ENCODE results near the gene SH3GL1.

The SH3GL1 gene

DNA sequence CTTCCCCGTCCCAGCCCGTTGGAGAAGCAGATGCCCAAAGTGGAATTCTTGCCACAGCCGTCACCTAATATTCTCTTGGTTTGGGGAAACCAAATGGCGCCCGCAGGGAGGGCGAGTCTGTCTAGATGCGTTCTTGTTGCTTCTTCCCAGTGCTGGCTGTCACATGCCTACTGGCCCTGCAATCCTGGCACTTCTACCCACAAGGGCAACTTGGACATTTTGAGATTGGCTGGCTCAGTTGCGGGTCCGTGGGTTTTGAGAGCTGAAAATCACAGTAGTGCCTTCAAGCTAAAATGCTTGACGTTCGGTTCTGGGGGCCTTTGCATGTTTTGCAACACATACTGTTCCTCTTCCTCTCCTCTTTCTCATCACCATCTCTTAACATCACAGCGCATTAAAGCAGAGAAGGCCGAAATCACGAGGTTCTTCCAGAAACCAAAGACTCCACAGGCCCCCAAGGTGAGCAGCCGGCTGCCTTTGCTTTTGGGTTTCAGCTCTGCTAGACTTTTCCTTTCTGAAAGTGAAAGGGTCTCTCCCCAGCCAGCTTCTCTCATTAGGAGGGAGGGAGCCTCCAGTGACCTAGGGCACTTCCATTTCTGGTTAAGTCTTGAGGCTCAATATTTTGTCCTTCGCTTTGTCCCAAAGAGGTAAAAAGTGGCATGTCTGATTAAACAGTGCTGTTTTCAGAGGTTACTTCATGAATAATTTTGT lies 23.2 kb upstream of the SH3GL1 start:
- no peak for DNase-seq (ENCODE audit: extremely low read depth, low read depth)
- no peak overlapping the region for H3K4me3 ChIP-seq (replicated peaks; ENCODE audit: low read depth, low read length)
- TF ChIP-seq, protein P1, sequence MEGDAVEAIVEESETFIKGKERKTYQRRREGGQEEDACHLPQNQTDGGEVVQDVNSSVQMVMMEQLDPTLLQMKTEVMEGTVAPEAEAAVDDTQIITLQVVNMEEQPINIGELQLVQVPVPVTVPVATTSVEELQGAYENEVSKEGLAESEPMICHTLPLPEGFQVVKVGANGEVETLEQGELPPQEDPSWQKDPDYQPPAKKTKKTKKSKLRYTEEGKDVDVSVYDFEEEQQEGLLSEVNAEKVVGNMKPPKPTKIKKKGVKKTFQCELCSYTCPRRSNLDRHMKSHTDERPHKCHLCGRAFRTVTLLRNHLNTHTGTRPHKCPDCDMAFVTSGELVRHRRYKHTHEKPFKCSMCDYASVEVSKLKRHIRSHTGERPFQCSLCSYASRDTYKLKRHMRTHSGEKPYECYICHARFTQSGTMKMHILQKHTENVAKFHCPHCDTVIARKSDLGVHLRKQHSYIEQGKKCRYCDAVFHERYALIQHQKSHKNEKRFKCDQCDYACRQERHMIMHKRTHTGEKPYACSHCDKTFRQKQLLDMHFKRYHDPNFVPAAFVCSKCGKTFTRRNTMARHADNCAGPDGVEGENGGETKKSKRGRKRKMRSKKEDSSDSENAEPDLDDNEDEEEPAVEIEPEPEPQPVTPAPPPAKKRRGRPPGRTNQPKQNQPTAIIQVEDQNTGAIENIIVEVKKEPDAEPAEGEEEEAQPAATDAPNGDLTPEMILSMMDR (IDR thresholded peaks at IDR 0.05; ENCODE audit: low read depth, low read length, missing control alignments), result no peak

DNA sequence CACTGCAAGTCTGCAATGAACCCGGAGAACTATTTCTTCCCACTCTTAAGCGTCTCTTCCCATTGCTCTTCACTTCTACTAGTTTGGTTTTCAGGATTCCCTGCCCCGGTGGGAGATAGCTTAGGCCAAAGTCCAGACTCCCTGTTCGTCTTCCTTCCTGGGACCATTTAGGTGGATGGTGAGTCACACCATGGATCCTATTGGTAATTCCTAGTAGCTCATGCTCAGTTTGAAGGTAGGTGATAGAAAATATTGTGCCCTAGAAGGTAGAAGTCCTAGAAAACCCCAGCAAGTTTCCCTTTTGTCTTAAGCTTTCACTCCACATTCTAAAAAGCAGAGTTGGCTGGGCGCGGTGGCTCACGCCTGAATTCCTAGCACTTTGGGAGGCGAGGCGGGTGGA lies 15.9 kb upstream of the SH3GL1 start:
- TF ChIP-seq, protein P1 (IDR thresholded peaks at IDR 0.05; ENCODE audit: low read depth, low read length, missing control alignments), result no peak
- H3K4me3 ChIP-seq (replicated peaks; ENCODE audit: low read depth, low read length), result no peak overlapping the region
- no peak for DNase-seq (ENCODE audit: extremely low read depth, low read depth)

DNA sequence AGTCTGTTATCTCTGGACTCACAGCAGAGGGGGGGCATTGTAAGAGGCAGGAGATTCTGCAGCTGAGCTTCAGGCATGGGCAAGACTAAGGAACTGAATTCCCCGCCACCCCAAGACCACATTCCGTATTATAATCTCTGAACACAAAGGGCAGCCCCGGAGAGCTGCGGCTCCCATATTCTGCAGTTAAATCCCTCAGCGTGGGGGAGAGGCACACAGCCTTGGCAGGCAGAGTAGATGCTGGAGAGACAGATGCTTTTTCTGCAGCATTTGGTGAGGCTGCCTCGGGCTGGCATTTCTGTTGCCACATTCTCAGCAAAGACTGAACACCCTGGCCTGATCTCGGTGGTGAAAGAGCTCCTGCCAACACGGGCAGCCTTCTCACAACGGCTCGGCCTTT lies 15.0 kb upstream of the SH3GL1 start:
- TF ChIP-seq, protein P1 (IDR thresholded peaks at IDR 0.05; ENCODE audit: low read depth, low read length, missing control alignments), result no peak
- DNase-seq (ENCODE audit: extremely low read depth, low read depth), result no peak
- no peak overlapping the region for H3K4me3 ChIP-seq (replicated peaks; ENCODE audit: low read depth, low read length)

DNA sequence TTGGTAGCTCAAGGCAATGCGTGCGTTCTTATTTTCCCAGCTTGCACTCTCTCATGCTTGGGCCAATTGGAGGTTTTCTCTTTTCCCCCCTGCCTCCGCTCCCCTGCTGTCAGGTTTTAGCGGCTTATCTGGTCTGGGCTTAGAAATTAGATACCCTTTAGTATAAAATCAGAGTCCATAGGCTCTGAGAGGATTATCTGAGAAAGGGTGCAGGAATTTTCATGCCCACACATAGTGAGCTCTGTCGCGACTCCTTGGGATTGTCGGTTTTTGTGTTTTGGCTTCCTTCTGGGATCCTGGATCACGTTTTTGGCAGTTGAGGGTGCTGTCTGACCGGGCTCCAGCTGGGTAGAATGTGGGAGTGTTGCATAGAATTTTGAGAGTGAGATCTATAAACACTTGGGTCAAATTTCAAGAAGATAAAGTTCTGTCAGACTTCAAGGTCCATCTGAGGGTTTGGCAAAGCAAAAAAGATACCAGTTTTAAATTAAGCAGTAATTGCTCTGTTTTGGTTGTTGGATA lies 14.5 kb upstream of the SH3GL1 start:
- TF ChIP-seq, protein P1 (IDR thresholded peaks at IDR 0.05; ENCODE audit: low read depth, low read length, missing control alignments), result no peak
- no peak overlapping the region for H3K4me3 ChIP-seq (replicated peaks; ENCODE audit: low read depth, low read length)
- no peak for DNase-seq (ENCODE audit: extremely low read depth, low read depth)

DNA sequence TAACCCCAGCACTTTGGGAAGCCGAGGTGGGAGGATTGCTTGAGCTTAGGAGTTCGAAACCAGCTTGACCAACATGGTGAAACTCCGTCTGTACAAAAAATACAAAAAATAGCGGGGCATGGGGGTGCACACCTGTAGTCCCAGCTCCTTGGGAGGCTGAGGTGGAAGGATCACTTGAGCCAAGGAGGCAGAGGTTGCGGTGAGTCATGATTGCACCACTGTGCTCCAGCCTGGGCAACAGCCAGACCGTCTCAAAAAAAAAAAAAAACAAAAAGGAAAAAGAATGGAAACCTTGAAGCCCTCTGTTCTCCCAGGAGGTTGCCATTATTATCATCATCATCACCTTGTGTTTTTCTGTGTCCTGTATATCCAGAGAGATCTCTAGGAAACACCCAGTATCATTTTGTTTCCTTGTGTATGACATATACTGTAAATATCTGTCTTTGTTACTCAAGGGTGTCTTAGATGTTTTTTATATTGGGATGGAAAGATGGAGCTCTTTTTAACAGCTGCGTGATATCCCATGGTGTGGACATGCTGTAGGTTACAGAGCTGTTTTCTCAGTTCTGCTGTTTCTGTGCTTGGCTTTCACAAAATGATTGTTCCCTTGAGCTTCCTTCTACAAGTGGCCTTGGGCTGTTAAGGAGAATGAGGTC lies 13.9 kb upstream of the SH3GL1 start:
- TF ChIP-seq, protein P1 (IDR thresholded peaks at IDR 0.05; ENCODE audit: low read depth, low read length, missing control alignments), result no peak
- no peak for DNase-seq (ENCODE audit: extremely low read depth, low read depth)
- no peak overlapping the region for H3K4me3 ChIP-seq (replicated peaks; ENCODE audit: low read depth, low read length)

DNA sequence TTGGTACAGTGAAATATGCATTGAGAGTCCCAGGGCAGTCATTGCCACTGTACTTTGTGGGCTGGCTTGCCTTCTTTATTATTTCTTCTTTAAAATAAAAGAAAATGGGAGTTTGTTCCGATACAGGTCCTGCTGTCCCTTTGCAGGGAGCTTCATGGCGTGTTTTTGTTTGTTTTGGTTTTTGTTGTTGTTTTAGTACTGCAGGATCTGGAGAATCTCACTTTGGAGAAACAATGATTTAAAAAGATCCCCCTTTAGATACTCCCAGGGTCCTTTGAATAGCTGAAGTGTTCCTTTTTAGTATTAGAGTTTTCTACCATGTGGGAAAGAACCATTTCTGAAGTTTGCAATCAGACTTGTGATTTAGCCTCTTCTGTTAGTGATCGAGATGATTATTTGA lies 13.2 kb upstream of the SH3GL1 start:
- TF ChIP-seq, protein P1 (IDR thresholded peaks at IDR 0.05; ENCODE audit: low read depth, low read length, missing control alignments), result no peak
- no peak overlapping the region for H3K4me3 ChIP-seq (replicated peaks; ENCODE audit: low read depth, low read length)
- DNase-seq (ENCODE audit: extremely low read depth, low read depth), result no peak

All from HFF-Myc (cell line).